ENCODE measurements around the gene C17orf113.

C17orf113 gene

DNA sequence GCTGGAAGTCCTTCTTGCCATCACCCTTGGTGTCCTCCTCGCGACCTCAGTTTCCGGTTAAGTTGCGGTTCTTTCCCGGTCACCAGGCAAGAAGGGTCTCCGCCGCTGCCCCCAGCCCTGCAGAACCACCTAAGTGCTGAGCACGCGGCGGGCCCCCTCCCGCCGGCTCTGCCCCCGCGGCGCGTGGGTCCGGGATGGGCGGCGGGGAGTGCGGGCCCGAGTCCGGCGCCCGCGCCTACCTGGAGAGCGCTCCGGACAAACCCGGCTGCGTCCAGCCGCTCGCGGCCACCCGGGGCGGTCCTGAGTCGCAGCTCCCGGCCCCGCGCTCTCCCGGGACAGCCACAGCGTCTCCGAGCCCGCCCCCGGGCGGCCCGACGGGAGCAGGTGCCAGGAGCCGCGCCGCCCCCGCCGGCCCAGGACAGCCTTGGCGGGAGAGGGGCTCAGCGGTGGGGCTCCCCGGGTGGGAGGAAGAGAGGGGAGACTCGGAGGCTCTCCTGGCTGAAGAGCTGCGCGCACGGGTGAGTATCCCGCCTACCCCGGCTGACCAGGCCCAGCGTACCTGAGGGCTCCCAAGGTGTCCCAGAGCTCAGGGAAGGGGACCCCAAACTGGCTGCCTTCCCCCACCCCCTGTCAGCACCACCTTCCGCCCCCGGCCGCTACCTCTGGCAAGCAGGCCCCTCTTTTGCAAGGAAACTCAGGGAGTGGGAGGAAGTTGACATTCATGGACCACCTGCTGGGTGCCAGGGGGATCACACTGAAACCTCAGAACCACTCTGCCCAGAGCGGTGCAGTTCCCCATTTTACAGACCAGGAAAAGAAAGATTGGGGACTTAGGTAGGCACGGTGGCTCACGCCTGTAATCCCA, 22.2 kb upstream of the C17orf113 start:
- in situ Hi-C loops (cut with HindIII; ENCODE audit: low sequenced_read_pairs): no loop called here

DNA sequence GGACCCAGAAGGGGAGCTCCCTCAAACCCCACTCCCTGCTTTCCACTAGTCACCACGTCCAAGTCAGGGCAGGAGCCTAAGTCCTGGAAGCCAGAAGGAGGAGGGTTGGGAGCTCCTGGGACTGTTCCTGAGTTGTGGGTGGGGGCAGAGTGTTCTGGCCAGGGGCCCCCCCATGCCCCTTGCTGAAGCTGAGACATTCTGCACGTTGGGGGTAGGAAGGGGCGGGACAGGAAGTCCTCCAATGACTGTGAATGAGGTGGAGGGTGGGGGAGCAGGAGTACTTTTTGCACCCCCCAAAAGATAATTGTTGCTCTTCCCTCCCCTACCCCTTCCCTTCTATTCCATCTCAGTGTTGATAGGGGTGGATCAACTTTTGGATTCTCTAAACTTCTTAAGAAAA, 21.4 kb upstream of the C17orf113 start:
- in situ Hi-C loops (cut with HindIII; ENCODE audit: low sequenced_read_pairs): no loop called here

DNA sequence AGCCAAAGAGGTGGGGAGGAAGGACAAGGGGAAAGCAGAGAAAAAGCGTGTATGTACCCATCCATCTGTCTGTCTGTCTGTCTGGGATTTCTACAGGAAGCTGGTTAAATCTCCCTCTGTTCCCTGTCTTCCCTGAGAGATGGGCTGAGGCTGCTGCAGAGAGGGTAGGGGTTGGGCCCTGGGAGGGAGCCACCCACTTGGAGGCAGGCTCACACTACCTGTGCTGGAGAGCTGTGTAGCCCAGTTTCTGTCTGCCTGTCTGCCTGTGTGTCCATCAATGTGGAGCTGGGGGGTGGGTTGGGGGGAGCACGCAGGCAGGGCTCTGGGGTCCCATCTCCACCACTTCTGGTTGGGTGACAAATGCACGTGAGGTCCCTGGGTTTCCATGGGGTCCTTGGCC, 18.6 kb upstream of the C17orf113 start:
- in situ Hi-C loops (cut with HindIII; ENCODE audit: low sequenced_read_pairs): no loop called here

DNA sequence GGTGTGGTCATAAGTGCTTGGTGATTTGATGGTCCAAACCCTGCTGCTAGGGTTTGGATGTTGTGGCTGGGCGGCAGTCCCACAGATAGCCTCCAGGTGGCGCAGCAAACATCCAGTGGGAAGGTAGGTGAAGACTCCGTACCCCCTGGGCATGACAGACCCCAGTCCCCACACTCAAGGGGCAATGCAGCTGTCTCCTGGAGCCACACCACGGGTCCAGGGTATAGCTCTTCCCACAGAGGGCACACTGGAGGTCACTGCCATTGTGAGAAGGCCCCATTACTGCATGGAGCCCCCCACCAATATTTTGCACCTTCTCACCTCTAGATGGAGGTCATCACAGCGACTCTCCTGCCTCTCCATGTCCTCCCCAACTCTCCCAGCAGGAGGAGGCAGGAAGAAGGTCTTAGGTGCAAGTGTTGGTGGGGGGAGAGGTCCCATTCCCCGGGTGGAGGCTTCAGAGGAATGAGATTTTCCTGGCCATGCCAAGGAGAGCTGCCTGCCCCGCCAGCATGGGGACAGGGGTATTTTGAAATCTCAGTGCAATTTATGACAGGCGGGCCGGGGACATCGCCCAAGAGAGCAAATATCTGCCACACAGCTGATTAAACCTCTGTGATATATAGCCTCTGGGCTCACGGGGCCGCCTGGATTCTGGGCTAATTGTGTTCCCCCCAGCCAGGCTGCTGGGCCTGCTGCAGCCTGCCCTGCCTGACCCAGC, 17.1 kb upstream of the C17orf113 start:
- in situ Hi-C loops (cut with HindIII; ENCODE audit: low sequenced_read_pairs): no loop called here

DNA sequence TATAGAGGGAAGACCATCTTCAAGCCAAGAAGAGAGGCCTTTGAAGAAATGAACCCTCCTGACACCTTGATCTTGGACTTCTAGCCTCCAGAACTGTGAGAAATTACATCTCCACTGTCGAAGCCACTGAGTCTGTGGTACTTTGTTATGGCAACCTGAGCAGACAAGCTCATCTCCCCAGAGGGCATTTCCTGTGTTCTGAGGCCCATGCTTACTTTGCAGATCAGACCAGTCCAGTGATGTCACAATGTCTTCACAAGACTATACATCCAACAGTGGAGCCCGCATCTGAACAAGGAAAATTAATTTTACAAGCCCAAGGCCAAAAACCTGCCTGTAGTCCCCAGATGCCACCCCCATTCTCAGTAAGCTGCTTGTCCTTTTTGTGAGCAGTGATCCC, 14.8 kb upstream of the C17orf113 start:
- in situ Hi-C loops (cut with HindIII; ENCODE audit: low sequenced_read_pairs): no loop called here

DNA sequence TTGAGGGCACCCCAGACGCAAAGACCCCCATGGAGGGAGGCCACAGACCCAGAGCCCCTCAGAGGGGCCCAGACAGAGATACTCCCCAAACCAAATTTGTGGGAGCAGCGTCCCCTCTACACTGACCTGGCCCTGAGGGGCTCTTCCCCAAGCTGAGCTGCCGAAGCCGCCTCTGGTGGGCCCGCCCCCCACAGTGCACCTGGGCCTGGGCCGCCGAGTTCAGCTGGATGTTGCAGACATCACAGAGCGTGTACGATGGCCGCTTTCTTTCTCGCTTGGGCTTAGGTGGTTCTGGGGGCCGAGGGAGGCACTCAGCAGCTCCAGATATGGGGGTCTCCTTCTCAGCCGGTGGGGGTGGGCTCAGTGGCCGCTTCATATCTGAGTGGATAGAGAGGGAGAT, 12.3 kb upstream of the C17orf113 start:
- in situ Hi-C loops (cut with HindIII; ENCODE audit: low sequenced_read_pairs): no loop called here

DNA sequence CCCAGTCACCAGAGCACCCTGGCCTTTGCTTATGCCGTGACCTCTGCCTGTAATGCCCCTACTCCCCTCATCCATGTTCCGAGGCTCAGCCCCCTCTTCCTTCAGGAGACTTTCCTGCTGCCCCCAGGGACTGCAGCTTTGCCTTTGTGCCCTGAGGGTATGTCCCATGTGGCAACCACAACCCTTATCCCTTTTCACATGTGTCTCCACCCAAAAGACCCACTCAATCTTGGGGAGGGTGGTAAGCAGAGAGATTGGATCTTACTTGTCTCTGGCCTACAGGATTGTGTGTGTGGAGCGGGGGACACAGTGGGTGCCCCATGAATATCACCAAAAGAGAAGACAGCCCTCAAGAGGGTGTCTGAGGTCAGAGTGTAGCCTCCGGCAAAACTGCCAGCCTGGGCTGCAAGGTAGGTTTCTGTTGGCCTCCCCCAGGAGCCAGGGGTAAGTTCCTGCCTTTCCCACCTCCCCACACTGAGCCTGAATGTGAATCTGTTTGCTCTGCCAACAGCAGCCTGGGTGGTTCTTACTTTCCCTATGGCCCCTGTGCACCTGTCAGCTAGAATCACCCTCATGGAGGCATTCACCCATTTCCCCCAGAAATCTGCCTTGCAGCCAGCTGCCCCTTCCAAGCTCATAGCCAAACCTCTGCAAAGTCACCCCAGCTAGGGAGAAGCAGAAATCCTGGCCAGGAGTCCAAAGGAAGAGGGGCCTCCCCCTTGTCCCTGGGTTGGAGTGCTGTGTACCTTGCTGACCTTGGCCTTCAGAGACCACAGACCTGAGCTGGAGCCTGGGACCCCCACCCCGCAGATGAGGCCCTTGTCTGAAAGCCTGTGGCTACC, 11.5 kb upstream of the C17orf113 start:
- in situ Hi-C loops (cut with HindIII; ENCODE audit: low sequenced_read_pairs): no loop called here

DNA sequence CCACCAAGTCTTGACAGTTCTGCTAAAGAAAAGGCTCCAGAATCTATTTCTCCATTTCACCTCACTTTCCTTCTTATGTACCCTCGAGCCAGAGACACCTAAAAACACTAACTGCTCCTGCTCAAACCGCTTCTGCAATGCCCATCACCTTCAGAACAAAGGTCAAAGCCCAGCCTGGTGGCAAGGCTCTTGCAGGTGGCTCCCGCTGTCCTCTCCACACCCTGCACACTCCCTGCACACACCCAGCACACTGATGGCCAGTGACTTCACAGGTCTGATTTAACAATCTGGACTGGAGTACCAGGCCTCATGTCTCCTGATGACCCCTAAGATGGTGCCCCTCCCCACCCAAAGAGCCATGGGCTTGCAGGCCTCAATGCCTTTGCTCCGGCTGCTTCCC, 9.8 kb upstream of the C17orf113 start:
- in situ Hi-C loops (cut with HindIII; ENCODE audit: low sequenced_read_pairs): no loop called here

DNA sequence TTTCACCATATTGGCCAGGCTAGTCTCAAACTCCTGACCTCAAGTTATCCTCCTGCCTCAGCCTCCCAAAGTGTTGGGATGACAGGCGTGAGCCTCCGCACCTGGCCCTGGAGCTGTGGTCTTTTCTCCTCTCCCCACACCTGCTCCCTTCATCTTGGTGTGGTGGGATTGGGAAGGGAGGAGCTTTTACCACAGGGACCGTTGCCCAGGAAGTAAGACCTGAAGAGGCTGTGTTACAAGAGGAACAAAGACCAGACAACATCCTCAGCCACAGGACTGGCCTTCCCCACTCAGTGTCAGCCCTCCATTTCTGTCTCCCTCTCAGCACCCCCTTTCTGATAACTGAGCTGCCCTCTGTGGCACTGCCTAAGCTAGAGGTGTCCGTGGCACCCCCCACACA, 9.4 kb upstream of the C17orf113 start:
- in situ Hi-C loops (cut with HindIII; ENCODE audit: low sequenced_read_pairs): no loop called here

DNA sequence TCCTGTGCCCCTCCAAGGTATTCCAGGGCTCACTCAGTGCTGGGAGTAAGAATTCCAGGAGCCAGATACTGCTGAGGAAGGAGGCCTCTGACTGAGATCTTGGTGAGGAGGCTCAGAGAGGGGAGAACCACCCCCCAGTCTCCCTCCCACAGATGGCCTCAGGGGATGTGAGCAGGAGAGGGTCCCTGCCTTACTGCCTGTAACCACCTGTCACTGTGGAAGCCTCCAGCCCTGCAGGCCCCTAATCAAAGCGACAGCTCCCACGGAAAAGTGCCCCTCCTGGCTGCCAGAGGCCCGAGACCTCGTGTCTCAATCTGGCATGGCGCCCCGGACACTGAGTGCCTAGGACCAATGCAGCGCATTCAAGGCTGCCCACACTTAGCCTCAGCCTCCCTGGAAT, 7.7 kb upstream of the C17orf113 start:
- in situ Hi-C loops (cut with HindIII; ENCODE audit: low sequenced_read_pairs): no loop called here

DNA sequence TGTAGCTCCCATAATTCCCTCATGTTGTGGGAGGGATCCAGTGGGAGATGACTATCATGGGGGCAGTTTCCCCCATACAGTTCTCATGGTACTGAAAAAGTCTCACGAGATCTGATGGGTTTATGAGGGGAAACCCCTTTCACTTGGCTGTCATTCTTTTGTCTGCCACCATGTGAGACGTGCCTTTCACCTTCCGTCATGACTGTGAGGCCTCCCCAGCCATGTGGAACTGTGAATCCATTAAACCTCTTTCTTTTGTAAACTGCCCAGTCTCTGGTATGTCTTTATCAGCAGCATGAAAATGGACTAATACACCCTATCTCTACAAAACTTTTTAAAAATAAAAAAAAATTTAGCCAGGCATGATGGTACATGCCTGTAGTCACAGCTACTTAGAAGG, 6.2 kb upstream of the C17orf113 start:
- in situ Hi-C loops (cut with HindIII; ENCODE audit: low sequenced_read_pairs): no loop called here

DNA sequence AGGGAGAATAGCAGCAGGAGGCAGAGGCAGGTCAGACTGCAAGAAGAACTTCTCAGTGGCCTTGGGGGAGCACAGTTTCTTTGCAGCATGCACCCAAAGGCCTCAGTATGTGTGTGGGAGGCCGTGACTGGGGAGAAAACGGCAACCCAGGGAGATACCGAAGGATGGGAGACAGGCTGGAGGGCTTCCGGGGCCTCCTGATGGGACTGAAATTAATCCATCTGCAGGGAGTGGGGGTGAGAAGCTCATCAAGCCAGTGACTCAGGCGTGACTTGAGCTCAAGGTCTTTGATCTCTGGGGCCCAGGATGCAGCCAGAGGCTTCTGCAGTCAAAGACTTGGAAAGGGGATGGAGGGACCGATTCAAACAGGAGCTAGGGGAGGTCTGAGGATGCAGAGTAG, 5.1 kb upstream of the C17orf113 start:
- in situ Hi-C loops (cut with HindIII; ENCODE audit: low sequenced_read_pairs): no loop called here

DNA sequence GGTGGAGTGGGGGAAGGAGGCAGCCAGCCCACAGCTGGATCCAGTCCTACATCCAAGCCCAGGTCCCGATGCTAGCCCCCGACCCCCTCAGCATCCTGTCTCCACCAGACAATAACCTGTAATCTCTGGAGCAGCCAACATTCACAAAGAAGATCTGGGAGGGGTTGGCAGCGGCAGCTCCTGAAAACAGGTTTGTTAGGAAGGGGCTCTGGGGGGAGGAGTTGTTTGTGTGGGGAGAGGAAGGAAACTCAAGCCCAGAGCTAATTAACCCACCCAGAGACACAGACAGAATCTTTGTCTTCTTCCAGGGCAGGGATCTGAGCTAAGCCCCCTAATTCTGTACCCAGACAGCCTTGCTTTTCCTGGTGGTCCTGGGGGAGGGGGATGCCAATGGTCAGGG, 4.6 kb upstream of the C17orf113 start:
- in situ Hi-C loops (cut with HindIII; ENCODE audit: low sequenced_read_pairs): no loop called here

DNA sequence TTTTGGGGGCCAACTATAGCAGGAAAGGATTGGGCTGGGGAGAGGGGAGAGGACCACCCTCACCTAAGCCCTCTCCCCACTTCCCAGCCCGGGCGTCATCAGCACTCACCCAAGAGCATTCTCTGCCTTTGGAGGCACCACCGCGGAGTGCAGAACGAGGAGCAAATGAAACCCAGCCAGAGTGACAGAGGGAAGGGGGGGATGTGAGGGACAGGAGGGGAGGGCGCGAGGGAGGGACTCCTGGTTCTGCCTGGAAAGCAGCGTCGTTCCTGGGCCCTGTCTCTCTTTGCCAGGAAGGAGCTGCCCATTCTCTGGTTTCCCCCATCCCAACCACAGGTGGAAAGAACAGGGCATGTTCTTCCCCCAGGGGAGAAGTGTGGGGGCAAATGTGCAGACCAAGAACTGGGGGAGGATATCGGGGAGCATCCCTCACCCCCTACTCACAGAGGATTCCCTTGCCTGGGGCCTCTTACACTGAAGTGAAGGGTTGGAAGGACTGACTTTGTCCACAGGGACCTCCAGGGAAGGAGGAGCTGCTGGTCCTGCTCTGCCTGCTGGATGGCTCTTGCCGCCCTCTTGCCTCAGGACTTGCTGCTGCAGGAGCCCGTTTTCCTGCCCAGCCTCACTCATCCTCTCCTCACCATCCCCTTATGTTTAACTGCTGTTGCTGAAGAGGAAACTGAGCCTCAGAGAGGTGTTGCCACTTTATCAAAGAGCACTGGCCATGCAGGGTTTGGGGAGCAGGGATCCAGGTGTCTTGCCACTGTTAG, 3.5 kb upstream of the C17orf113 start:
- in situ Hi-C loops (cut with HindIII; ENCODE audit: low sequenced_read_pairs): no loop called here

DNA sequence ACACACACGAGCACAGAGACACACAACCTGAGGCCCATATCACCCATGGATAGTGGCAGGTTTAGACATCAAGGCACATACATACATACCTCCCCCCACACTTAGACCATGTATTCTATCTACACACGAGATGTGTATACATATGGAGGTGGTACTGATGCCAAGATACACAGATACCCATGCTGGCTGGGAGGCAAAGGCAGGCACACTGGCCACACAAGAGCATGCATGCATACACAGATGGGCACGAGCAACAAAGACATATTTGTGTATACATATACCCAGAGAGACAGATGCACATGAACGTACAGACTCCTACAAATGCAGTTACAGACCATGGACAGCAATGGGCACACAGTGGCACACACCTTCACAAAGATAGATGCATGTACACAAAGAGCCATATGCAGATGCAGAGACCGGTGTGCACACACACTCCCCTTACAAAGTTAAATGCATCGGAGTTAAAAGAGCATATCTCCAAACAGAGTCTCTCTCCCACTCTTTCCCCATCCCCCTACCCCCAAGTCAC, 2.0 kb upstream of the C17orf113 start:
- in situ Hi-C loops (cut with HindIII; ENCODE audit: low sequenced_read_pairs): no loop called here

DNA sequence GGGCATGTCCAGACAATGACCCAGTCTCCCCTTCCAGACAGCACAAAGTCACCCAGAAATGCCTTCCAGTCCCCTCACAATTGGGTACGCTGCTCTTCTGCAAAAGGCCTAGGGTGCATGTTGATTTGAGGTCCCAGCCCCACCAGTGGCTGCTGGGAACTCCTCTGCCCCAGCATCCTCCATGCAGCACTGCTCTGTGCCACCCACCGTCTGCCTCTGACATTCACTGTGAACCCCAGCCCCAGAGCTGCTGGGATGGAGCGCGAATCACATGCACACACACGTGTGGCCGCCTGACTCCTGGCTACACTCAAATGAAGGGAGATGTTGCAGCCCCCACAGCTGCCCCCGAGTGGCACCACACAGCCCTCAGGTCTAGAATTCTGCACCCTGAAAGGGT, 1.2 kb upstream of the C17orf113 start:
- in situ Hi-C loops (cut with HindIII; ENCODE audit: low sequenced_read_pairs): no loop called here

DNA sequence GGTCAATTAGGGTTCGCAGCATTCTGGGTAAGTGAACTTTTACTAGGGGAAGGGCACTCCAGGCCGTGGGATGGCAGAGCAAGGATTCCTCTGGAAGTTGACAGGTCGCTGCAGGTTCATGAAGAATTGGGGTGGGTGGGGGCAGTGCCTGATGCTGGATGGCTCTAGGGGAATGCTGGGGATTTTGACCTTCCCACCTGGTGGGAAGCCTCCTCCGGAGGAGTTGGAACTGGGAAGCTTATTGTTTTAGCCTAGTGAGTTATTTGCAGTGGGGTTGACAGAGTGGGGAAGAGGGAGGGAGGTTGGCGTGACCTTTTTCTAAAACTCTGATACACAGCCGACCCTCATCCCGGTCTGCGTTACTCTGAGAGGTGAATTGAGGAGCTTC, 606 bp upstream of the C17orf113 start:
- in situ Hi-C loops (cut with HindIII; ENCODE audit: low sequenced_read_pairs): no loop called here

DNA sequence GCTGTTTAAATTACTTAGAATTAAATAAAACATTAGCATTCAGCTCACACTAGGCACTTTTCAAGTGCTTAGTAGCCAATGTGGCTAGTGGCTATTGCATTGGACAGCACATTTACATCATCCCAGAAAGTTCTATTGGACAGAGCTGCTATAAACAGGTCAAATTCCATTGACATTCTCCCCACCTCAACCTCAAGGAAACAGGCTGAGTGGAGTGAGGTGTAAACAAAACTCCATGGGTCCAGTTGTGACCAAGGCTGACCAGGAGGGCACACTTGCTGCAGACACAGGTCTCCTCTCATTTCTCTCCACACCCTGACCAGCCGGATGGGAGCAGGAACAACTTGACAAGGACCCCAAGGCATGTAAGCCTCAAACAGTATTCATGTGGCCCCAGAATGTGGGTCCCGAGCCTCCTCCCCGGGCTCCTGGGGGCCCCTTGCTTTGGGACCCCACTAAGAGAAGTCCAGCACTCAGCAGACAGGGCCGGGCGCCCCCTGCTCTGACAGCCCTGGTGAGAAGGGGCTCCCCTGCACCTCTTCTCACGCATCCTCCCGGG, 488 bp downstream of the C17orf113 start:
- in situ Hi-C loops (cut with HindIII; ENCODE audit: low sequenced_read_pairs): no loop called here

DNA sequence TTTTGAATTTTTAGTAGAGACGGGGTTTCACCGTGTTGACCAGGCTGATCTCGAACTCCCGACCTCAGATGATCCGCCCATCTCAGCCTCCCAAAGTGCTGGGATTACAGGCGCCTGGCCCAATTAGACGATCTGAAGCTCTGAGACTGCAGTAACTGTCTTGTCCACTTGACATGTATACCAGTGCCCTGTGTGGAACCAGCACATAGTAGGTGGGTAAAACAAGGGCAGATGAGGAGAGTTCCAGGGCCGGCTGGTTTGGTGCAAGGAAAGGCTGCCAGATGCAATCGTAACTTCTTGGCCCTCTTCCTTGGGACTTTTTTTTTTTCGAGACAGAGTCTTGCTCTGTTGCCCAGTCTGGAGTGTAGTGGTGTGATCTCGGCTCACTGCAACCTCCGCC, 3.1 kb downstream of the C17orf113 start:
- in situ Hi-C loops (cut with HindIII; ENCODE audit: low sequenced_read_pairs): no loop called here

DNA sequence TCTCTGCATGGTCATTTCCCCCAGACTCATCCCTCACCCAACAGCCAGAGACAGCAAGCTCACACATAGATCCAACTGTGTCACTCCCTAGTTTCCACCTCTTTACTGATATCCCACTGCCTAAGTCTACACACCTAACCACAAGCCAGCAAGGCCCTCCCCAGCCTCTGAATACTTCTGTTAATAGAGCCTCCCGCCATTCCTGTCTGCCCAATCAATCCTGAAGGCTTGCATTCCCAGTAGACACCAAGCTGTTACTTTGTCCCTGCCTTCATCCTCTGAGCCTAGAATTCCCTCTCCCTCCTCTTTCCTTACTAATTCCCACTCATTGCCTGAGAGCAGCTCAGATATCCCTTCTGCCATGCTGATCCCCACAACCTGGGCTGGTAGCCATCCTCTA, 4.7 kb downstream of the C17orf113 start:
- in situ Hi-C loops (cut with HindIII; ENCODE audit: low sequenced_read_pairs): no loop called here

Measured in endothelial cell of hepatic sinusoid (primary cell).